ENCODE results near the gene PLK5.

DNA sequence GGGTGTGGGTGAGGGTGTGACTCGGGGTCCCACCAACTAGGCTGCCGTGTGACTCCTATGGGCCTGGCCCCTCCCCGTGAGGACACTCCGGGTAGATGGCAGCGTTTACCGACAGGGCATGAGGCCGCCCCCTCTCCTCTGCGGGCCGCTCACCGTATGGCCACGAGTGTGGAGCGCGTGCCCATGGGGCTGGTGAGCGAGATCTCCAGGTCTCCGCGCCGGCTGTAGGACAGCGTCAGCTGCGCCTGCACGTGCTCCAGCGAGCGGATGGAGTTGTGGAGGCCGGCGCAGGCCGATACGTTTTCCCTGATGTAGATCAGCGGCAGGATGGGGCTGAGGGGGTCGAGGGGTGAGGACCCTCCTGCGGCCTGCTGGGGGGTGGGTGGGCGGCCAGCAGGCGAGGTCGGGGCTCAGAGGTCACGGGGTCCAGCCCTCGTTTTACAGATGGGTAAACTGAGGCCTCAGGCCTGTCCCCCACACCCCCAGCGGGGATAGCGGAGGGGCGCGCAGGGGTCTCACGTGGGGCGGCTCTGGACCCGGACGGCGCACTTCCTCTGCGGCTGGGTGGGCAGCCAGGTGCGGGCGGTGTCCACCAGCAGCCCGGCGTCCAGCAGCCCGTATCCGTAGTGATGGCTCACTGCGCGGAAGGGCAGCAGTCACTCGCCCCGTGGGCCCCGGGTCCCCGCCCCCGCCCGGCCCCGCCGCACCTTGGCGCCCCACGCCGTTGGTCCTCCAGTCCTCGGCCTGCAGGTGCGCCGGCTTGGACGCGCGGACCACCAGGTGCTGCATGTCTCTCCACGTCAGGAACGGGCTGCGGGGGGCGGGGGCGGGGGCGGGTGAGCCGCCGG, 40.5 kb upstream of the PLK5 start:
- TF ChIP-seq BHLHE40 (IDR thresholded peaks at IDR 0.05; ENCODE audit: low read depth, low read length), result no peak
- no peak for TF ChIP-seq POLR2A (IDR thresholded peaks at IDR 0.05; ENCODE audit: low read depth, low read length)
- TF ChIP-seq, protein P1, sequence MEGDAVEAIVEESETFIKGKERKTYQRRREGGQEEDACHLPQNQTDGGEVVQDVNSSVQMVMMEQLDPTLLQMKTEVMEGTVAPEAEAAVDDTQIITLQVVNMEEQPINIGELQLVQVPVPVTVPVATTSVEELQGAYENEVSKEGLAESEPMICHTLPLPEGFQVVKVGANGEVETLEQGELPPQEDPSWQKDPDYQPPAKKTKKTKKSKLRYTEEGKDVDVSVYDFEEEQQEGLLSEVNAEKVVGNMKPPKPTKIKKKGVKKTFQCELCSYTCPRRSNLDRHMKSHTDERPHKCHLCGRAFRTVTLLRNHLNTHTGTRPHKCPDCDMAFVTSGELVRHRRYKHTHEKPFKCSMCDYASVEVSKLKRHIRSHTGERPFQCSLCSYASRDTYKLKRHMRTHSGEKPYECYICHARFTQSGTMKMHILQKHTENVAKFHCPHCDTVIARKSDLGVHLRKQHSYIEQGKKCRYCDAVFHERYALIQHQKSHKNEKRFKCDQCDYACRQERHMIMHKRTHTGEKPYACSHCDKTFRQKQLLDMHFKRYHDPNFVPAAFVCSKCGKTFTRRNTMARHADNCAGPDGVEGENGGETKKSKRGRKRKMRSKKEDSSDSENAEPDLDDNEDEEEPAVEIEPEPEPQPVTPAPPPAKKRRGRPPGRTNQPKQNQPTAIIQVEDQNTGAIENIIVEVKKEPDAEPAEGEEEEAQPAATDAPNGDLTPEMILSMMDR (conservative IDR thresholded peaks at IDR 0.05; ENCODE audit: low read depth, low read length), result no peak
- TF ChIP-seq RFX5 (IDR thresholded peaks at IDR 0.05; ENCODE audit: low read depth, low read length), result no peak
- no peak for TF ChIP-seq RCOR1 (IDR thresholded peaks at IDR 0.05; ENCODE audit: insufficient replicate concordance, low read length)
- TF ChIP-seq SMC3 (IDR thresholded peaks at IDR 0.05; ENCODE audit: low read depth, low read length), result no peak
- no peak for TF ChIP-seq MAZ (IDR thresholded peaks at IDR 0.05; ENCODE audit: borderline replicate concordance, low read depth, low read length)
- no peak for TF ChIP-seq CEBPB (IDR thresholded peaks at IDR 0.05; ENCODE audit: low read depth, low read length)
- TF ChIP-seq MAFK (IDR thresholded peaks at IDR 0.05; ENCODE audit: low read depth, low read length), result no peak
- TF ChIP-seq CHD1 (IDR thresholded peaks at IDR 0.05; ENCODE audit: low read depth, low read length), result no peak
- TF ChIP-seq FOS (IDR thresholded peaks at IDR 0.05; ENCODE audit: low read depth, low read length), result no peak
- TF ChIP-seq, protein P2, sequence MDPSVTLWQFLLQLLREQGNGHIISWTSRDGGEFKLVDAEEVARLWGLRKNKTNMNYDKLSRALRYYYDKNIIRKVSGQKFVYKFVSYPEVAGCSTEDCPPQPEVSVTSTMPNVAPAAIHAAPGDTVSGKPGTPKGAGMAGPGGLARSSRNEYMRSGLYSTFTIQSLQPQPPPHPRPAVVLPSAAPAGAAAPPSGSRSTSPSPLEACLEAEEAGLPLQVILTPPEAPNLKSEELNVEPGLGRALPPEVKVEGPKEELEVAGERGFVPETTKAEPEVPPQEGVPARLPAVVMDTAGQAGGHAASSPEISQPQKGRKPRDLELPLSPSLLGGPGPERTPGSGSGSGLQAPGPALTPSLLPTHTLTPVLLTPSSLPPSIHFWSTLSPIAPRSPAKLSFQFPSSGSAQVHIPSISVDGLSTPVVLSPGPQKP (IDR thresholded peaks at IDR 0.05; ENCODE audit: borderline replicate concordance, low read depth, low read length), result no peak
- TF ChIP-seq, protein P3, sequence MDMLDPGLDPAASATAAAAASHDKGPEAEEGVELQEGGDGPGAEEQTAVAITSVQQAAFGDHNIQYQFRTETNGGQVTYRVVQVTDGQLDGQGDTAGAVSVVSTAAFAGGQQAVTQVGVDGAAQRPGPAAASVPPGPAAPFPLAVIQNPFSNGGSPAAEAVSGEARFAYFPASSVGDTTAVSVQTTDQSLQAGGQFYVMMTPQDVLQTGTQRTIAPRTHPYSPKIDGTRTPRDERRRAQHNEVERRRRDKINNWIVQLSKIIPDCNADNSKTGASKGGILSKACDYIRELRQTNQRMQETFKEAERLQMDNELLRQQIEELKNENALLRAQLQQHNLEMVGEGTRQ (IDR thresholded peaks at IDR 0.05; ENCODE audit: low read depth, low read length), result no peak

Measured in IMR-90 (cell line).